H1 (cell line): ENCODE data around the gene ADGRG2. TPM values are rescaled to one million over a fixed set of nuclear protein-coding genes. Genes with fewer than 3 reads are reported as not detected.

Source experiments
- CTCF ChIA-PET: fragments of 300-600 bp; sonication (Branson Sonifier 250); formaldehyde crosslinking; loops from one replicate; lab custom pipeline; 2021; ENCODE audit not compliant: partially characterized antibody; lab: Charles Lee
- POLR2A ChIA-PET: fragments of 300-600 bp; sonication (Branson Sonifier 250); formaldehyde crosslinking; loops from one replicate; lab custom pipeline; 2021; ENCODE audit warnings: inconsistent platforms; ENCODE audit not compliant: partially characterized antibody; lab: Charles Lee
- DNase-seq, 2 experiments: peaks; one replicate each; pipeline versions ENCODE4 v3.0.0 to v3.0.0-alpha.2; 2010 to 2022; ENCODE audit warnings: low spot score in 2 of 2, low read depth in 1 of 2, mixed read lengths in 1 of 2
- FAIRE-seq: peaks from 2 replicates; lab custom pipeline; 2011; peaks lifted over from hg19 to GRCh38; lab: Jason Lieb, UNC
- H2AFZ ChIP-seq: 2 replicates; pipeline ENCODE4 v1.8.1; 2012; ENCODE audit warnings: low read length, inconsistent platforms
- H2AK5ac ChIP-seq: 2 replicates; pipeline ENCODE4 v1.6.1; 2013; ENCODE audit warnings: low read depth, low read length
- H2BK120ac ChIP-seq: replicated peaks from 2 replicates; pipeline ENCODE3; 2013; ENCODE audit warnings: low read depth, low read length, inconsistent platforms
- H2BK12ac ChIP-seq: 2 replicates; pipeline ENCODE4 v1.6.1; 2013; ENCODE audit warnings: low read depth, low read length
- H2BK15ac ChIP-seq: 2 replicates; pipeline ENCODE4 v1.6.1; 2013; ENCODE audit warnings: low read length
- H2BK20ac ChIP-seq: 2 replicates; pipeline ENCODE4 v1.6.1; 2013; ENCODE audit warnings: low read length
- H2BK5ac ChIP-seq: 2 replicates; pipeline ENCODE4 v1.6.1; 2013; ENCODE audit warnings: low read depth, low read length
- H3K14ac ChIP-seq: 2 replicates; pipeline ENCODE4 v1.6.1; 2013; ENCODE audit warnings: inconsistent platforms; ENCODE audit not compliant: insufficient read length
- H3K18ac ChIP-seq: 2 replicates; pipeline ENCODE4 v1.6.1; 2013; ENCODE audit warnings: low read length; ENCODE audit errors: extremely low read depth
- H3K23ac ChIP-seq: 2 replicates; pipeline ENCODE4 v1.6.1; 2013; ENCODE audit warnings: inconsistent platforms; ENCODE audit not compliant: insufficient read length
- H3K23me2 ChIP-seq: 2 replicates; pipeline ENCODE4 v1.6.1; 2013; ENCODE audit warnings: low read depth, low read length
- H3K27ac ChIP-seq: 2 replicates; pipeline ENCODE4 v1.6.1; 2011; ENCODE audit warnings: low read depth, low read length, inconsistent platforms
- H3K27me3 ChIP-seq, 4 experiments: replicated peaks in 1 of 4; 1 replicate in 1 of 4; 2 replicates in 3 of 4; pipeline versions ENCODE4 v1.6.1 to v1.8.1; 2011 to 2013; ENCODE audit warnings: low read length in 3 of 4, mild to moderate bottlenecking in 3 of 4, inconsistent platforms in 2 of 4, mixed read lengths in 2 of 4, moderate library complexity in 1 of 4; ENCODE audit not compliant: control insufficient read depth in 3 of 4, insufficient read depth in 3 of 4; ENCODE audit errors: extremely low read depth in 1 of 4
- H3K36me3 ChIP-seq, 4 experiments: 2 replicates each; pipeline versions ENCODE4 v1.6.1 to v1.8.1; 2011 to 2013; ENCODE audit warnings: mild to moderate bottlenecking in 4 of 4, low read length in 3 of 4, moderate library complexity in 2 of 4, control low read depth in 1 of 4, inconsistent platforms in 1 of 4; ENCODE audit not compliant: insufficient read depth in 4 of 4, control insufficient read depth in 2 of 4
- H3K4ac ChIP-seq: replicated peaks from 2 replicates; pipeline ENCODE3; 2013; ENCODE audit warnings: low read length, low read depth, mixed read lengths, inconsistent platforms; ENCODE audit not compliant: insufficient read length
- H3K4me1 ChIP-seq, 4 experiments: replicated peaks in 1 of 4; 1 replicate in 1 of 4; 2 replicates in 3 of 4; pipeline versions ENCODE4 v1.6.1 to v1.8.1; 2011 to 2013; ENCODE audit warnings: low read length in 3 of 4, inconsistent platforms in 2 of 4, mixed read lengths in 1 of 4; ENCODE audit not compliant: insufficient read depth in 4 of 4, control insufficient read depth in 3 of 4
- H3K4me2 ChIP-seq, 2 experiments: 2 replicates each; pipeline versions ENCODE4 v1.6.1 to v1.8.1; 2011 to 2013; ENCODE audit warnings: low read depth in 2 of 2, low read length in 2 of 2, control low read depth in 1 of 2, inconsistent platforms in 1 of 2, mild to moderate bottlenecking in 1 of 2; ENCODE audit not compliant: insufficient read depth in 1 of 2
- H3K4me3 ChIP-seq, 4 experiments: fragments of 200-600, 300-600 bp in 1 of 4; sonication (generic), shearing (Covaris generic), sonication (Bioruptor Twin) in 1 of 4; 2 replicates each; pipeline versions ENCODE4 v1.5.1 to v1.8.1; 2011 to 2016; ENCODE audit warnings: low read length in 4 of 4, low read depth in 3 of 4, control low read depth in 2 of 4, inconsistent platforms in 2 of 4, mild to moderate bottlenecking in 2 of 4, mixed read lengths in 1 of 4, moderate library complexity in 1 of 4; ENCODE audit not compliant: insufficient read depth in 2 of 4; ENCODE audit errors: extremely low read depth in 1 of 4
- H3K56ac ChIP-seq: replicated peaks from 2 replicates; pipeline ENCODE3; 2013; ENCODE audit warnings: low read depth, mild to moderate bottlenecking, mixed read lengths, low read length, inconsistent platforms; ENCODE audit not compliant: insufficient read length
- H3K79me1 ChIP-seq: 2 replicates; pipeline ENCODE4 v1.6.1; 2013; ENCODE audit warnings: low read depth, low read length, control low read depth
- H3K79me2 ChIP-seq, 2 experiments: 2 replicates each; pipeline versions ENCODE4 v1.6.1 to v1.8.1; 2012 to 2013; ENCODE audit warnings: low read length in 2 of 2, mild to moderate bottlenecking in 2 of 2, inconsistent platforms in 1 of 2; ENCODE audit not compliant: insufficient read depth in 2 of 2, control insufficient read depth in 1 of 2
- H3K9ac ChIP-seq, 4 experiments: replicated peaks in 1 of 4; 1 replicate in 1 of 4; 2 replicates in 3 of 4; pipeline versions ENCODE4 v1.6.1 to v1.8.1; 2011 to 2013; ENCODE audit warnings: low read depth in 3 of 4, low read length in 3 of 4, control low read depth in 2 of 4, mild to moderate bottlenecking in 2 of 4, moderate library complexity in 2 of 4, inconsistent platforms in 1 of 4; ENCODE audit errors: extremely low read depth in 1 of 4
- H3K9me3 ChIP-seq, 2 experiments: 2 replicates each; pipeline versions ENCODE4 v1.6.1 to v1.8.1; 2012 to 2013; ENCODE audit warnings: mild to moderate bottlenecking in 2 of 2, moderate library complexity in 2 of 2, control low read depth in 1 of 2, inconsistent platforms in 1 of 2, low read depth in 1 of 2, low read length in 1 of 2, mixed read lengths in 1 of 2; ENCODE audit not compliant: insufficient read depth in 2 of 2
- H4K20me1 ChIP-seq, 2 experiments: replicated peaks in 1 of 2; 2 replicates each; pipeline versions ENCODE3 to v1.8.1; 2011 to 2013; ENCODE audit warnings: inconsistent platforms in 2 of 2, low read length in 2 of 2, mild to moderate bottlenecking in 1 of 2; ENCODE audit not compliant: insufficient read depth in 2 of 2, control insufficient read depth in 1 of 2
- H4K5ac ChIP-seq: 2 replicates; pipeline ENCODE4 v1.6.1; 2013; ENCODE audit warnings: low read length, low read depth, mixed read lengths, inconsistent platforms; ENCODE audit not compliant: insufficient read length
- H4K8ac ChIP-seq: 2 replicates; pipeline ENCODE4 v1.8.0; 2013; ENCODE audit warnings: mild to moderate bottlenecking, moderate library complexity, low read length, inconsistent platforms; ENCODE audit not compliant: insufficient read depth; ENCODE audit errors: extremely low read depth
- H4K91ac ChIP-seq: replicated peaks from 2 replicates; pipeline ENCODE3; 2013; ENCODE audit warnings: low read length, mixed read lengths, inconsistent platforms; ENCODE audit not compliant: insufficient read length
- CHD1 ChIP-seq: IDR thresholded peaks from 2 replicates; pipeline ENCODE4 v1.6.1; 2012; ENCODE audit warnings: low read depth, low read length, improper control_type of control experiment
- EGR1 ChIP-seq: IDR thresholded peaks from 2 replicates; pipeline ENCODE4 v1.6.1; 2011; ENCODE audit warnings: low read depth, low read length, borderline replicate concordance
- GABPA ChIP-seq: IDR thresholded peaks from 2 replicates; pipeline ENCODE4 v1.6.1; 2011; ENCODE audit warnings: mild to moderate bottlenecking, low read length, moderate library complexity, borderline replicate concordance; ENCODE audit not compliant: insufficient read depth
- POLR2AphosphoS5 ChIP-seq: IDR thresholded peaks from 2 replicates; pipeline ENCODE4 v1.6.1; 2011; ENCODE audit warnings: low read depth, low read length
- POU5F1 ChIP-seq: IDR thresholded peaks from 2 replicates; pipeline ENCODE4 v1.6.1; 2011; ENCODE audit warnings: low read depth, mild to moderate bottlenecking, low read length, moderate library complexity
- SIRT6 ChIP-seq: IDR thresholded peaks from one replicate; pipeline ENCODE4 v1.7.1; 2012; ENCODE audit warnings: low read length, inconsistent platforms
- TBP ChIP-seq: IDR thresholded peaks from 2 replicates; pipeline ENCODE4 v1.6.1; 2011; ENCODE audit warnings: low read depth, low read length, improper control_type of control experiment
- polyA plus RNA-seq, 7 experiments: library from polyadenylated mRNA; depleted of rRNA in 3 of 7; stranded (reverse) in 5 of 7; unstranded in 2 of 7; fragments of >200 nt in 5 of 7; fragments of 200-250 nt in 2 of 7; gene quantifications; 1 replicate in 5 of 7; 2 replicates in 1 of 7; 4 replicates in 1 of 7; pipeline versions ENCODE4 v1.2.1 to v1.2.3, GENCODE V29; 2011 to 2013; ENCODE audit warnings: missing spikeins in 2 of 7, mixed read lengths in 2 of 7
- total RNA-seq: library from RNA; stranded (reverse); fragmentation: NEBNext Ultra II Directional; extraction: Animal tissue kit (Norgen Biotek cat#: 25700); gene quantifications from 2 replicates; pipeline ENCODE4 v1.2.1, GENCODE V29; 2021

Gene ADGRG2
- total and polyA plus RNA-seq, 2 of the 8 experiments (the other 6 are each of a cell fraction or from before 2014, with no cell fraction given) = 8.9 to 13.3 TPM

- no peak overlapping the region for H3K56ac ChIP-seq
- H3K4me2 ChIP-seq = no peak overlapping the region
- no peak overlapping the region for H3K4ac ChIP-seq
- no peak overlapping the region for H3K18ac ChIP-seq
- H3K36me3 ChIP-seq = no peaks in the 10 kb centered on the region
- no peak overlapping the region for H3K27ac ChIP-seq
- H3K9ac ChIP-seq = no peak overlapping the region
- no peaks in the 10 kb centered on the region for H3K79me2 ChIP-seq
- no peak overlapping the region for H2AK5ac ChIP-seq
- H4K91ac ChIP-seq = no peak overlapping the region
- ChIA-PET CTCF (interaction anchor here (0.6 kb wide), 1 partner anchor 143 kb away, joined by 5 read pairs; no protein-coding TSS in a partner anchor), POLR2A (no interaction called here)
- no peak overlapping the region for H2BK12ac ChIP-seq
- DNase-seq (no peak), FAIRE-seq (no peak)
- H3K4me3 ChIP-seq = no peak overlapping the region
- H3K4me1 ChIP-seq = no peaks in the 10 kb centered on the region
- no peaks in the 10 kb centered on the region for H3K27me3 ChIP-seq
- H2BK120ac ChIP-seq = no peak overlapping the region
- no peak overlapping the region for H4K8ac ChIP-seq
- no peak overlapping the region for H2BK5ac ChIP-seq
- H3K23me2 ChIP-seq = no peaks in the 10 kb centered on the region
- H2AFZ ChIP-seq = no peak overlapping the region
- no peak overlapping the region for H4K5ac ChIP-seq
- H3K79me1 ChIP-seq = no peaks in the 10 kb centered on the region
- no peak overlapping the region for H2BK15ac ChIP-seq
- H4K20me1 ChIP-seq = no peaks in the 10 kb centered on the region
- H3K23ac ChIP-seq = no peak overlapping the region
- H2BK20ac ChIP-seq = no peak overlapping the region
- H3K9me3 ChIP-seq = no peaks in the 10 kb centered on the region
- H3K14ac ChIP-seq = no peak overlapping the region
- no peak for TF ChIP-seq GABPA
- no peak for TF ChIP-seq SIRT6
- TF ChIP-seq CHD1 = no peak
- no peak for TF ChIP-seq POLR2AphosphoS5
- TF ChIP-seq TBP = no peak
- TF ChIP-seq POU5F1 = no peak
- TF ChIP-seq EGR1 = no peak
These were observed 46.5 kb downstream of the ADGRG2 start for GRCh38 chrX:19075754-19076153.
